OCI-LY1 (cell line): ENCODE measurements around the gene TRNP1.

Experiments
- H2AFZ ChIP-seq: fragments of 200-600 bp; sonication (generic), shearing (Covaris generic); 2 replicates; pipeline ENCODE4 v1.6.0; 2014; ENCODE audit warnings: antibody characterized with exemption, mild to moderate bottlenecking, low read length
- H3F3A ChIP-seq: fragments of 200-600 bp; sonication (generic), shearing (Covaris generic); 2 replicates; pipeline ENCODE4 v1.6.0; 2014; ENCODE audit warnings: mild to moderate bottlenecking, antibody characterized with exemption, low read length, moderate library complexity; ENCODE audit not compliant: insufficient read depth
- H3K27ac ChIP-seq: fragments of 200-600 bp; sonication (generic); 2 replicates; pipeline ENCODE4 v1.5.1; 2014; ENCODE audit warnings: low read length, mixed run types, mild to moderate bottlenecking, low read depth; ENCODE audit not compliant: poor library complexity, severe bottlenecking
- H3K27me3 ChIP-seq: fragments of 200-600 bp; sonication (generic); 2 replicates; pipeline ENCODE4 v1.6.0; 2014; ENCODE audit warnings: antibody characterized with exemption, mild to moderate bottlenecking, low read length, moderate library complexity; ENCODE audit not compliant: insufficient read depth
- H3K36me3 ChIP-seq: fragments of 200-600 bp; sonication (generic); 2 replicates; pipeline ENCODE4 v1.6.1; 2014; ENCODE audit warnings: mild to moderate bottlenecking, antibody characterized with exemption, low read length, moderate library complexity, mixed read lengths; ENCODE audit not compliant: insufficient read depth
- H3K4me1 ChIP-seq: fragments of 200-600 bp; sonication (generic); 2 replicates; pipeline ENCODE4 v1.5.1; 2014; ENCODE audit warnings: mild to moderate bottlenecking, low read length, moderate library complexity; ENCODE audit not compliant: insufficient read depth, severe bottlenecking
- H3K4me2 ChIP-seq: fragments of 200-600 bp; sonication (generic), shearing (Covaris generic); 2 replicates; pipeline ENCODE4 v1.6.1; 2014; ENCODE audit warnings: low read length
- H3K4me3 ChIP-seq: fragments of 200-600 bp; sonication (generic); 2 replicates; pipeline ENCODE4 v1.5.1; 2014; ENCODE audit warnings: low read length, low read depth, mild to moderate bottlenecking, mixed read lengths; ENCODE audit not compliant: poor library complexity, severe bottlenecking
- H3K79me2 ChIP-seq: fragments of 200-600 bp; shearing (Covaris generic); 2 replicates; pipeline ENCODE4 v1.6.1; 2016; ENCODE audit warnings: mixed run types, low read length, mixed read lengths; ENCODE audit not compliant: insufficient read depth
- H3K9ac ChIP-seq: fragments of 200-600 bp; sonication (generic), shearing (Covaris generic); 2 replicates; pipeline ENCODE4 v1.6.1; 2014; ENCODE audit warnings: mild to moderate bottlenecking, low read length, mixed read lengths
- H3K9me2 ChIP-seq: fragments of 200-600 bp; sonication (generic), shearing (Covaris generic); 2 replicates; pipeline ENCODE4 v1.6.1; 2014; ENCODE audit warnings: low read depth, mild to moderate bottlenecking, low read length, mixed read lengths
- H3K9me3 ChIP-seq: fragments of 200-600 bp; shearing (Covaris generic); 2 replicates; pipeline ENCODE4 v1.6.1; 2014; ENCODE audit warnings: low read length, mixed read lengths
- H4K20me1 ChIP-seq: fragments of 200-600 bp; sonication (generic), shearing (Covaris generic); 2 replicates; pipeline ENCODE4 v1.6.0; 2016; ENCODE audit warnings: mild to moderate bottlenecking, low read length; ENCODE audit not compliant: insufficient read depth
- CTCF ChIP-seq: fragments of 200-600 bp; sonication (generic), shearing (Covaris generic); IDR thresholded peaks from 2 replicates; pipeline ENCODE4 v1.5.1; 2017; ENCODE audit warnings: mild to moderate bottlenecking, antibody characterized with exemption, low read length, moderate library complexity, mixed read lengths
- EZH2 ChIP-seq: fragments of 200-600 bp; sonication (generic), shearing (Covaris generic); IDR thresholded peaks from 2 replicates; pipeline ENCODE4 v1.8.0; 2017; ENCODE audit warnings: borderline replicate concordance, mixed run types, mild to moderate bottlenecking, antibody characterized with exemption, low read length, moderate library complexity, mixed read lengths

The TRNP1 gene

GRCh38 chr1:26999440-26999987 is 6.0 kb downstream of the TRNP1 start:
- Histone ChIP-seq H3K27me3 (0 out of 2 replicates have a peak, but pooled peaks cover 5% of the 10 kb centered on the region), H3K4me2 (no peak overlapping the region), H3K4me3 (no peak overlapping the region), H3F3A (no peaks in the 10 kb centered on the region), H3K36me3 (no peaks in the 10 kb centered on the region), H3K9me3 (no peaks in the 10 kb centered on the region), H3K4me1 (peaks cover 5% of the 10 kb centered on the region), H2AFZ (no peak overlapping the region), H3K27ac (no peak overlapping the region), H4K20me1 (no peaks in the 10 kb centered on the region), H3K79me2 (no peaks in the 10 kb centered on the region), H3K9me2 (no peaks in the 10 kb centered on the region), H3K9ac (no peak overlapping the region)
- no peak for TF ChIP-seq CTCF
- no peak for TF ChIP-seq EZH2

- no peaks in the 10 kb centered on the region for H3K79me2 ChIP-seq
- no peak overlapping the region for H3K4me3 ChIP-seq
- no peaks in the 10 kb centered on the region for H3K36me3 ChIP-seq
- H3K9ac ChIP-seq: no peak overlapping the region
- H3K4me2 ChIP-seq: no peak overlapping the region
- H3K4me1 ChIP-seq: peaks cover 4% of the 10 kb centered on the region
- no peak for TF ChIP-seq CTCF
- no peak for TF ChIP-seq EZH2
- no peak overlapping the region for H2AFZ ChIP-seq
- H3F3A ChIP-seq: no peaks in the 10 kb centered on the region
- H3K9me3 ChIP-seq: no peaks in the 10 kb centered on the region
- H4K20me1 ChIP-seq: no peaks in the 10 kb centered on the region
- H3K27ac ChIP-seq: no peak overlapping the region
- 0 out of 2 replicates have a peak, but pooled peaks cover 6% of the 10 kb centered on the region for H3K27me3 ChIP-seq
- H3K9me2 ChIP-seq: no peaks in the 10 kb centered on the region
Measured at GRCh38 chr1:27000090-27000816, 6.8 kb downstream of the TRNP1 start.

- TF ChIP-seq CTCF (no peak), EZH2 (no peak)
- no peak overlapping the region for H2AFZ ChIP-seq
- H3K9me2 ChIP-seq: no peaks in the 10 kb centered on the region
- H4K20me1 ChIP-seq: no peaks in the 10 kb centered on the region
- no peak overlapping the region for H3K4me2 ChIP-seq
- no peaks in the 10 kb centered on the region for H3K79me2 ChIP-seq
- H3K9me3 ChIP-seq: no peaks in the 10 kb centered on the region
- H3F3A ChIP-seq: no peaks in the 10 kb centered on the region
- no peak overlapping the region for H3K4me3 ChIP-seq
- H3K27me3 ChIP-seq: 0 out of 2 replicates have a peak, but pooled peaks cover 11% of the 10 kb centered on the region
- H3K4me1 ChIP-seq: peaks cover 4% of the 10 kb centered on the region
- H3K27ac ChIP-seq: no peak overlapping the region
- H3K36me3 ChIP-seq: no peaks in the 10 kb centered on the region
- no peak overlapping the region for H3K9ac ChIP-seq
Measured at GRCh38 chr1:27000817-27001460, 7.4 kb downstream of the TRNP1 start.
